ENCODE data around the gene FCF1. TPM values are rescaled to one million over a fixed set of nuclear protein-coding genes. Genes with fewer than 3 reads are reported as not detected.

Gene FCF1
- polyA plus RNA-seq, 1 donor from 2014 or later = 39.8 TPM

- TF ChIP-seq POLR2AphosphoS5 (IDR thresholded peaks at IDR 0.05) (no peak), EP300 (conservative IDR thresholded peaks at IDR 0.05; ENCODE audit: poor library complexity, severe bottlenecking) (no peak), TAF1 (IDR thresholded peaks at IDR 0.05; ENCODE audit: low read depth) (no peak)
Measured at GRCh38 chr14:74673768-74674167, 39.2 kb upstream of the FCF1 start (continued).

- Histone ChIP-seq H3K9me2 (ENCODE audit: insufficient read depth, low read length) (no peaks in the 10 kb centered on the region), H3K4me3 (ENCODE audit: low read length) (no peak overlapping the region), H3F3A (ENCODE audit: insufficient read depth, low read length, poor library complexity, severe bottlenecking) (no peaks in the 10 kb centered on the region), H3K4me2 (ENCODE audit: low read length) (no peak overlapping the region), H3K36me3 (ENCODE audit: insufficient read depth, low read length) (peaks cover 11% of the 10 kb centered on the region), H2AFZ (ENCODE audit: low read depth, low read length) (no peak overlapping the region), H3K27ac (ENCODE audit: low read length) (no peak overlapping the region), H3K9ac (ENCODE audit: low read length) (no peak overlapping the region), H3K9me3 (ENCODE audit: low read length) (no peaks in the 10 kb centered on the region), H4K20me1 (ENCODE audit: insufficient read depth) (no peaks in the 10 kb centered on the region), H3K27me3 (ENCODE audit: insufficient read depth, low read depth, low read length) (no peaks in the 10 kb centered on the region), H3K79me2 (replicated peaks; ENCODE audit: insufficient read depth, low read length) (no peaks in the 10 kb centered on the region)
- TF ChIP-seq MXI1 (conservative IDR thresholded peaks at IDR 0.05; ENCODE audit: poor library complexity, severe bottlenecking) = no peak
- no peak for TF ChIP-seq EP300 (conservative IDR thresholded peaks at IDR 0.05; ENCODE audit: poor library complexity, severe bottlenecking)
- no peak for TF ChIP-seq RAD21 (conservative IDR thresholded peaks at IDR 0.05)
- no peak for TF ChIP-seq CTCF (IDR thresholded peaks at IDR 0.05; ENCODE audit: poor library complexity, severe bottlenecking)
- TF ChIP-seq TAF1 (IDR thresholded peaks at IDR 0.05; ENCODE audit: low read depth) = no peak
- no peak for TF ChIP-seq EZH2 (IDR thresholded peaks at IDR 0.05; ENCODE audit: borderline replicate concordance, insufficient read depth, low read length, poor library complexity, severe bottlenecking)
- TF ChIP-seq SMC3 (conservative IDR thresholded peaks at IDR 0.05; ENCODE audit: poor library complexity) = no peak
- TF ChIP-seq REST (IDR thresholded peaks at IDR 0.05; ENCODE audit: borderline replicate concordance) = no peak
- no peak for TF ChIP-seq POLR2AphosphoS5 (IDR thresholded peaks at IDR 0.05)
Measured at GRCh38 chr14:74675219-74675618, 37.7 kb upstream of the FCF1 start.

GRCh38 chr14:74682169-74682952, 30.6 kb upstream of the FCF1 start:
- H3K36me3 ChIP-seq (ENCODE audit: insufficient read depth, low read length) = no peaks in the 10 kb centered on the region
- H3K4me3 ChIP-seq (ENCODE audit: low read length) = no peak overlapping the region
- H3F3A ChIP-seq (ENCODE audit: insufficient read depth, low read length, poor library complexity, severe bottlenecking) = no peaks in the 10 kb centered on the region
- H3K9ac ChIP-seq (ENCODE audit: low read length) = no peak overlapping the region
- H3K79me2 ChIP-seq (replicated peaks; ENCODE audit: insufficient read depth, low read length) = no peaks in the 10 kb centered on the region
- no peaks in the 10 kb centered on the region for H3K9me2 ChIP-seq (ENCODE audit: insufficient read depth, low read length)
- no peaks in the 10 kb centered on the region for H3K27me3 ChIP-seq (ENCODE audit: insufficient read depth, low read depth, low read length)
- no peak overlapping the region for H3K27ac ChIP-seq (ENCODE audit: low read length)
- no peak overlapping the region for H3K4me2 ChIP-seq (ENCODE audit: low read length)
- no peaks in the 10 kb centered on the region for H4K20me1 ChIP-seq (ENCODE audit: insufficient read depth)
- no peaks in the 10 kb centered on the region for H3K9me3 ChIP-seq (ENCODE audit: low read length)
- no peak overlapping the region for H2AFZ ChIP-seq (ENCODE audit: low read depth, low read length)
- no peak for TF ChIP-seq SMC3 (conservative IDR thresholded peaks at IDR 0.05; ENCODE audit: poor library complexity)
- no peak for TF ChIP-seq EZH2 (IDR thresholded peaks at IDR 0.05; ENCODE audit: borderline replicate concordance, insufficient read depth, low read length, poor library complexity, severe bottlenecking)
- TF ChIP-seq TAF1 (IDR thresholded peaks at IDR 0.05; ENCODE audit: low read depth) = no peak
- TF ChIP-seq RAD21 (conservative IDR thresholded peaks at IDR 0.05) = no peak
- no peak for TF ChIP-seq MXI1 (conservative IDR thresholded peaks at IDR 0.05; ENCODE audit: poor library complexity, severe bottlenecking)
- TF ChIP-seq POLR2AphosphoS5 (IDR thresholded peaks at IDR 0.05) = no peak
- no peak for TF ChIP-seq CTCF (IDR thresholded peaks at IDR 0.05; ENCODE audit: poor library complexity, severe bottlenecking)
- no peak for TF ChIP-seq REST (IDR thresholded peaks at IDR 0.05; ENCODE audit: borderline replicate concordance)

All from neural cell (in vitro differentiated cells).